ENCODE measurements around the gene ZNF282.
"Not testable (repeated sequence)": the region's sequence is repeated elsewhere in the genome, so short reads cannot be mapped to it uniquely, and the experiment has no call there.

The ZNF282 gene

DNA sequence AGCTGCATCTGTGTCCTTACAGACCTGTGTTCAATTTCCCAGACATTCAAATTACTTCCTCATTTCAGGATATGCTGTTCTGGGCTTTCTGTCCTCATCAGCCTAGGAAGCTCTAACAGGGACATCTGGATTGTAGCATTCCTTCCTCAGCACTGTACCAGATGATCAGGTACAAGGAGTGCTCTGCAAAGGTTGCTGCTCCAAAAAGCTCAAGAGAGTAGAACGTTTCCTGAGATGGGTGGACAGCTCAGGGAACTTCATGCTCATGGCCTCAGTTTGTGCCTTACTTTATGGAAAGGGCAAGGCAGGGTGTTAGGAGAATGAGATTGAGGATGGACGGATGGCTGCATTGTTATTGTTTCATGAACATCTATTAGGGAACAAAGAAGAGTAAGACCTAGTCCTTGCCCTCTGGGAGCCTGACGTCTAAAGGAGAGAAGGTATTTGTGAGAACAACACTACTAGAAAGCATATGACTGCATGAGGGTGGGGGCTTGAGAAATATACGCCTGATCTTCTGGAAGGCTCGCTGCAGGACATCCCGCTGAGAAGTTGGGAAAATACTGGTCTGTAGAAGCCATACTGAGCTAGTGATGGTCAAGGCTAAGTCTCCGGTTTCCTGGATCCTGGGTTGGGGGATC, 33.6 kb downstream of the ZNF282 start:
- Histone ChIP-seq H3K9me3 (ENCODE audit: insufficient read depth, low read depth, low read length) (no peaks in the 10 kb centered on the region), H3K27ac (ENCODE audit: low read length) (no peak overlapping the region), H3K36me3 (ENCODE audit: insufficient read depth, low read depth, low read length) (peaks cover 10% of the 10 kb centered on the region; the same call in 1 of the 2 replicates), H3K4me3 (ENCODE audit: low read length) (no peak overlapping the region), H3K4me1 (ENCODE audit: insufficient read depth, low read length) (no peaks in the 10 kb centered on the region), H3K9ac (ENCODE audit: low read depth, low read length) (no peak overlapping the region), H3K27me3 (ENCODE audit: insufficient read depth, low read length) (no peaks in the 10 kb centered on the region)

DNA sequence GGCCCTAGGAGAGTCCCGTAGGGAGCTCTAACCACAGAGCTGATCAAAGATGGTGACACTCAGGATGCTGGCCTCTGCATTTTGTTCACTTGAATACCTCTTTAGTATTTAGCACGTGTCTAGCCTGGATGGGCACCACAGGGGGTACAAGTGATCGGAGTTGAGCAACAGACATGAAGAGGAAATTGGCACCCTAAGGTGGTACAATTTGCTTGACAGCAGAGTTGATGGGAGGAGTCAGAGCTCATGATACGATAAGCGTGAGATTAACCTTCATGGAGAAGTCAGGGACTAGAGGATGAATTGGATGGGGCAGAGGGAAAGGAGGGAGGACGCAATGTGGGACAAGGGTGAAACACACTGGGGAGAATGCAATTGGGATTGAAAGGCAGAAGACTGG, 34.2 kb downstream of the ZNF282 start:
- Histone ChIP-seq H3K4me3 (ENCODE audit: low read length) (no peak overlapping the region), H3K9me3 (ENCODE audit: insufficient read depth, low read depth, low read length) (no peaks in the 10 kb centered on the region), H3K27ac (ENCODE audit: low read length) (no peak overlapping the region), H3K36me3 (ENCODE audit: insufficient read depth, low read depth, low read length) (peaks cover 10% of the 10 kb centered on the region; the same call in 1 of the 2 replicates), H3K27me3 (ENCODE audit: insufficient read depth, low read length) (no peaks in the 10 kb centered on the region), H3K9ac (ENCODE audit: low read depth, low read length) (no peak overlapping the region), H3K4me1 (ENCODE audit: insufficient read depth, low read length) (no peaks in the 10 kb centered on the region)

DNA sequence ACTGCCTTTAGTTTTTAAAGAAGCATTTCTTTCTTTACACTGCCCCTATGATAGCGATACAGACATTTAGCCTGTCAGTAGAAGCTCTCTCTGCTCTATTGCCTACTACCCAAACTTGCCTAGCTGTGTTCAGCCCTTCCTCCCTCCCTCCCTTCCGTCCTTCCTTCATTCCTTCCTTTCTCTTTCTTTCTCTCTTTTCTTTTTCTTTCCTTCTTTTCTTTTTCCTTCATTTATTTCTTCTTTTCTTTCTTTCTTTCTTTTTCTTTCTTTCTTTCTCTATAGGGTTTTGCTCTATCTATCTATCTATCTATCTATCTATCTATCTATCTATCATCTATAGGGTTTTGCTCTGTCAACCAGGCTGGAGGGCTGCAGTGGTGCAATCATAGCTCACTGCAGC, 37.0 kb downstream of the ZNF282 start:
- H3K9me3 ChIP-seq (ENCODE audit: insufficient read depth, low read depth, low read length), result no peaks in the 10 kb centered on the region
- H3K4me1 ChIP-seq (ENCODE audit: insufficient read depth, low read length), result no peaks in the 10 kb centered on the region
- no peak overlapping the region for H3K27ac ChIP-seq (ENCODE audit: low read length)
- no peaks in the 10 kb centered on the region for H3K36me3 ChIP-seq (ENCODE audit: insufficient read depth, low read depth, low read length)
- H3K27me3 ChIP-seq (ENCODE audit: insufficient read depth, low read length), result no peaks in the 10 kb centered on the region
- no peak overlapping the region for H3K9ac ChIP-seq (ENCODE audit: low read depth, low read length)
- H3K4me3 ChIP-seq (ENCODE audit: low read length), result no peak overlapping the region

DNA sequence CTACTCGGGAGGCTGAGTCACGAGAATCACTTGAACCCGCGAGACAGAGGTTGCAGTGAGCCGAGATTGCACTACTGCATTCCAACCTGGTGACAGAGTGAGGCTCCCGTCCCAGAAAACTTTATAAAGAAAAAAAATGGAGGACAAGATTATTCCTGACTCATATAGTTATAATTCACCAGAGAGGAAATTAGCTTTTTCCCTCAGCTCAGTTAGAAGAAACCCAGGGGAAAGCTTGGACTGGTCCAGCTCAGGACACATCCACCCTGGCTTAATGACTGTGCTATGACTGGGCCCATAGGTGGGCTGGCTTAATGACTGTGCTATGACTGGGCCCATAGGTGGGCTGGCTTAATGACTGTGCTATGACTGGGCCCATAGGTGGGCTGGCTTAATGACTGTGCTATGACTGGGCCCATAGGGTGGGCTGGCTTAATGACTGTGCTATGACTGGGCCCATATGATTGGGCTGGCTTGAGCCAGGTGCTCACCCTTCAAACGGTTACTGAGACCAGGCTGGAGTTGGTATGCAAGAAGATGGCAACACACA, 38.4 kb downstream of the ZNF282 start:
- not testable (repeated sequence) for H3K4me3 ChIP-seq (ENCODE audit: low read length); H3K36me3 ChIP-seq (ENCODE audit: insufficient read depth, low read depth, low read length); H3K9me3 ChIP-seq (ENCODE audit: insufficient read depth, low read depth, low read length); H3K9ac ChIP-seq (ENCODE audit: low read depth, low read length); H3K27me3 ChIP-seq (ENCODE audit: insufficient read depth, low read length); H3K4me1 ChIP-seq (ENCODE audit: insufficient read depth, low read length); H3K27ac ChIP-seq (ENCODE audit: low read length)

DNA sequence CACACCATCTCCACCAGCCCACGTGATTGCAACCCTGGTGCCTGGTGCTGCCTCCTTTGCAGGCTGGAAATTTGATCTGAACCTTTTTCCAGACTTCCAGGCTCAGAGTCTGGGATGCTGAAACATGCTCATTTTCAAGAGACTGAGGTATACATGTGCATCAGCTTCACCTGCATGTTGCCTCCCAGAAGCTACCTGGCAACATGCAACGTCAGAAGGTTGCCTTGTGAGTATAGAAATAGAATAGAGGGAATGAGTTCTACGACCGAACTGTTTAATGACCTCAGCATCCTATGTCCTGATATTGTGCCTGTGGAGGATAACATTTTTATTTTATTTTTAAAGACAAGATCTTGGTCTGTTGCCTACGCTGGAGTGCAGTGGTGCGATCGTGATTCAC, 42.2 kb downstream of the ZNF282 start:
- Histone ChIP-seq H3K9me3 (ENCODE audit: insufficient read depth, low read depth, low read length) (no peaks in the 10 kb centered on the region; the same call in 1 of the 2 replicates), H3K27me3 (ENCODE audit: insufficient read depth, low read length) (peaks cover 4% of the 10 kb centered on the region; the same call in 1 of the 2 replicates), H3K4me3 (ENCODE audit: low read length) (no peak overlapping the region), H3K36me3 (ENCODE audit: insufficient read depth, low read depth, low read length) (no peaks in the 10 kb centered on the region), H3K9ac (ENCODE audit: low read depth, low read length) (no peak overlapping the region), H3K27ac (ENCODE audit: low read length) (no peak overlapping the region), H3K4me1 (ENCODE audit: insufficient read depth, low read length) (peaks cover 5% of the 10 kb centered on the region; the same call in 1 of the 2 replicates)

DNA sequence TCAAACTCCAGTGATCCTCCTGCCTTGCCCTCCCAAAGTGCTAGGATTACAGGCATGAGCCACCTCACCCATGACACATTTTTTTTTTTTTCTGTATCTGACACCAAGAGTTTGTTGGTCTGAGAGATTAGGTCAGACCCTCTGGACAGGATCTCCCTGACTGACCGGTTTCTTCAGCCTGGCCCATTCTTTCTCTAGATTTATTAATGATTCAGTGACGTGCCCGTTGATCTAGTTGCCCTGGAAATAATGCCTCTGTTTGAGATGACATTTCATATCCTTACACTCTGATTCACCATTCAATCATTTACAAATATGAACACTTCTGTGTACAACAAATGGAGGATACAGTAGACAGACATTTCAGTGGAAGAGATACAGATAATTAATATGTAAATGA, 42.7 kb downstream of the ZNF282 start:
- Histone ChIP-seq H3K36me3 (ENCODE audit: insufficient read depth, low read depth, low read length) (no peaks in the 10 kb centered on the region), H3K4me1 (ENCODE audit: insufficient read depth, low read length) (peaks cover 5% of the 10 kb centered on the region; the same call in 1 of the 2 replicates), H3K27me3 (ENCODE audit: insufficient read depth, low read length) (peaks cover 4% of the 10 kb centered on the region; the same call in 1 of the 2 replicates), H3K27ac (ENCODE audit: low read length) (no peak overlapping the region), H3K9me3 (ENCODE audit: insufficient read depth, low read depth, low read length) (no peaks in the 10 kb centered on the region; the same call in 1 of the 2 replicates), H3K9ac (ENCODE audit: low read depth, low read length) (no peak overlapping the region), H3K4me3 (ENCODE audit: low read length) (no peak overlapping the region)

DNA sequence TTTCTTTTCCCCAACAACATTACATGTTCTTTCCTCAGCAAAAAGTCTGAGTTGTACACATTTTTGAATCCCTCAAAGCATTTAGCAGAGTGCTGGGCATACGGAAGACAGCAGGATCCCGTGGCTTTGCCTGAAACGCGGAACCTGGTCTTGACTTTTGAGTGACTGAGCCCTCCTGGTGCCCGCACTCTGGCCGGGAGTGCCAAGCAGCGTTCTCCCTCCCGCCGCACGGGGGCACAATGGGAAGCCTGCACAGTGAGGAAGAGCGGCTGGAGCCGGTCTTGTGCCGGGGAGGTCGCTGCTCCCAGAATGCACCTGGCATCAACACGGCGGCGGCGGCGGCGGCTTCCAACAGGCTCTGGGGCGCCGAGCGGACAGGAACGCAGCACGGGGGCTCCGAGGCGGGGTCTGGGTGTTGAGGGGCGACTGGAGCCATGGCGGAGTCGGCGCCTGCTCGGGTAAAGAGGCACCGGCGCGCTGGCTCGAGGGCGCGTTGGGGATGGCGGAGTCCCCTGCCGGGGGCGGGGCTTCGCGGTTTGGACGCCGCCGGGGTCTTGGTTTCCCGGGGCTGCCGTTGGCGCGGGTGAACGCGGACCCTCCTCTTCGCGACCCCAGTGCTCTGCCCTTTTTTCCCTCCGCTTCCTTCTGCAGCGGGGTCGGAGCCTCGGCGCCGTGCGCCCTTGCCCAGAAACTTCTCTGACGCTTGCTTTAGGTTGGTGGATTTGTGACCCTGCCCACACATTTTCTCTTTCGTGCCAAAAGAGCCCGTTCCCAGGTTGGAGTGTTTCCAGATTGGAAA, 44.2 kb downstream of the ZNF282 start, which contains the start of gene ZNF212:
ZNF212 (plus strand) TSS at position 307 of the 799 bp plus-strand sequence; CDS start at position 435, 128 bp downstream.
- no peaks in the 10 kb centered on the region; the same call in 1 of the 2 replicates for H3K9me3 ChIP-seq (ENCODE audit: insufficient read depth, low read depth, low read length)
- H3K9ac ChIP-seq (ENCODE audit: low read depth, low read length), result peak within 1 kb of the TSS; percentile 95
- H3K27me3 ChIP-seq (ENCODE audit: insufficient read depth, low read length), result peaks cover 4% of the 10 kb centered on the region; the same call in 1 of the 2 replicates
- H3K27ac ChIP-seq (ENCODE audit: low read length), result peak within 1 kb of the TSS; percentile 65
- peaks cover 5% of the 10 kb centered on the region; the same call in 1 of the 2 replicates for H3K4me1 ChIP-seq (ENCODE audit: insufficient read depth, low read length)
- no peaks in the 10 kb centered on the region for H3K36me3 ChIP-seq (ENCODE audit: insufficient read depth, low read depth, low read length)
- peak within 1 kb of the TSS; percentile 100 for H3K4me3 ChIP-seq (ENCODE audit: low read length)

DNA sequence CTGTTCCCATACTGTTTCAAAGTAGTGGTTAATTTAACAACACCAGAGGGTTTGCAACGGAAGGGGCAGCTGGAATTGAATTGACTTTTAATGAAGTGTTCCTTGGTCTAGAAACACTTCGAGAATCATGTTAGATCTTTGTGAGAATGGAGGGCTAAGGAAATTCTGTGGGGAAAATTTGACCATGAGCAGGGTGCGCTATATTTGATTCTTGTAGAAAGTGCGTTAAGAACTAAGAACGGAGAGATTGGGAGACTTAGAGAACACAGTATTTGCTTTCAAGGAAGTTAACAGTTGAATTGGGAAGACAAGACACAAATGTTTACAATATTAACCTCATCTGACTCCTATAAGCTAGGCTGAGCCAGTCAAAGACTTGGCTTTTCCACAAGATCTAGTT, 45.3 kb downstream of the ZNF282 start:
- no peaks in the 10 kb centered on the region for H3K36me3 ChIP-seq (ENCODE audit: insufficient read depth, low read depth, low read length)
- no peaks in the 10 kb centered on the region; the same call in 1 of the 2 replicates for H3K9me3 ChIP-seq (ENCODE audit: insufficient read depth, low read depth, low read length)
- peak overlapping the region; percentile 95; the same call in 1 of the 2 replicates for H3K9ac ChIP-seq (ENCODE audit: low read depth, low read length)

DNA sequence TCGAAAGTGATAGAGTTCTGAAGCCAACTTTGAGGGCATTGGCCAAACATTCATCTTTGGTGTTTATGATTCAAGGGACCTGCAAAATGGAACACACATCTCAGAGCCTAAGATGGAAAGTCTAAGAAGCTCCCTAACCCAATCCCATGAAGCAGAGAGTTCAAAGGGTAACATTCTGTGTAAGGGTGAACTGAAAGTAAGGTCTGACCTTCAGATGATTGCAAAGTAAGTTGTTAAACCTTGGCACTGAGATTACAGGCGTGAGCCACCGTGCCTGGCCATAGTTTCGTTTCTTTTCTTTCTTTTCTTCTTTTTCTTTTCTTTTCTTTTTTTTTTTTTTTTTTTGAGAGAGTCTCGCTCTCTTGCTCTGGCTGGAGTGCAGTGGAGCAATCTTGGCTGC, 46.4 kb downstream of the ZNF282 start:
- H3K27ac ChIP-seq (ENCODE audit: low read length), result no peak overlapping the region
- no peak overlapping the region for H3K4me3 ChIP-seq (ENCODE audit: low read length)
- no peaks in the 10 kb centered on the region for H3K36me3 ChIP-seq (ENCODE audit: insufficient read depth, low read depth, low read length)
- no peak overlapping the region for H3K9ac ChIP-seq (ENCODE audit: low read depth, low read length)
- peaks cover 5% of the 10 kb centered on the region; the same call in 1 of the 2 replicates for H3K4me1 ChIP-seq (ENCODE audit: insufficient read depth, low read length)
- H3K27me3 ChIP-seq (ENCODE audit: insufficient read depth, low read length), result peaks cover 4% of the 10 kb centered on the region; the same call in 1 of the 2 replicates
- H3K9me3 ChIP-seq (ENCODE audit: insufficient read depth, low read depth, low read length), result no peaks in the 10 kb centered on the region; the same call in 1 of the 2 replicates

More for the DNA sequence above, 45.3 kb downstream of the ZNF282 start:
- no peak overlapping the region for H3K27ac ChIP-seq (ENCODE audit: low read length)
- H3K4me3 ChIP-seq (ENCODE audit: low read length), result peak overlapping the region; percentile 100
- peaks cover 4% of the 10 kb centered on the region; the same call in 1 of the 2 replicates for H3K27me3 ChIP-seq (ENCODE audit: insufficient read depth, low read length)
- peaks cover 5% of the 10 kb centered on the region; the same call in 1 of the 2 replicates for H3K4me1 ChIP-seq (ENCODE audit: insufficient read depth, low read length)

DNA sequence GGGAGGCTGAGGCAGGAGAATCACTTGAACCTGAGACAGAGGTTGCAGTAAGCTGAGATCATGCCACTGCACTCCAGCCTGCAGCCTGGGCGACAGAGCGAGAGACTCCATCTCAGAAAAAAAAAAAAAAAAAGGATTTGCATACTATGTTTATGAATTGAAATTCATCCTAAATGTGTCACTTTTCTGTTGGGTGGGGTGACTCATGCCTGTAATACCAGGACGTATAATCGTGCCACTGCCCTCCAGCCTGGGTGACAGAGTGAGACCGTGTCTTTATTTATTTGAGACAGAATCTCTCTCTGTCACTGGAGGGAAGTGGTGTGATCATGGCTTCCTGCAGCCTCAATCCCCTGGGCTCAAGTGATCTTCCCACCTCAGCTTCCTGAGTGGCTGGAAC, 49.9 kb downstream of the ZNF282 start:
- Histone ChIP-seq H3K9me3 (ENCODE audit: insufficient read depth, low read depth, low read length) (no peaks in the 10 kb centered on the region; the same call in 1 of the 2 replicates), H3K4me3 (ENCODE audit: low read length) (no peak overlapping the region), H3K9ac (ENCODE audit: low read depth, low read length) (no peak overlapping the region), H3K4me1 (ENCODE audit: insufficient read depth, low read length) (peaks cover 5% of the 10 kb centered on the region; the same call in 1 of the 2 replicates), H3K27me3 (ENCODE audit: insufficient read depth, low read length) (no peaks in the 10 kb centered on the region), H3K27ac (ENCODE audit: low read length) (no peak overlapping the region), H3K36me3 (ENCODE audit: insufficient read depth, low read depth, low read length) (no peaks in the 10 kb centered on the region)

DNA sequence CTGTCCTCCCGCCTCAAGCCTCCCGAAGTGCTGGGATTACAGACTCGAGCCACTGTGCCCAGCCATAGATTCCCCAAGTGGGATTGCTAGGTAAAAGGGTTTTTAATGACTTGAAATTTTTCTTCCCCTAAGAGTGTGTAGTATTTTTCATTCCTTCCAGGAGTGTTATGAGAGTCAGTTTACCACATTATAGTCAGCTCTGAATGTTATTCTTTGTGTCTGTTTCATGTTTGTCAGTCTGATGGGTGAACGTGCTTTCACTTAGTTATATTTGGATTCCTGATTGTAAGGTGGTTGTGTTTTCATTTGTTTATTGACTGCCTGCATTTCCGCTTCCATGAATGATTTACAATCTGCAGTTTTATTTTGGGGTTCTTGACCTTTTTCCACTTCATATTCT, 50.4 kb downstream of the ZNF282 start:
- Histone ChIP-seq H3K27me3 (ENCODE audit: insufficient read depth, low read length) (no peaks in the 10 kb centered on the region), H3K36me3 (ENCODE audit: insufficient read depth, low read depth, low read length) (peaks cover 4% of the 10 kb centered on the region; the same call in 1 of the 2 replicates), H3K9ac (ENCODE audit: low read depth, low read length) (no peak overlapping the region), H3K4me3 (ENCODE audit: low read length) (no peak overlapping the region), H3K9me3 (ENCODE audit: insufficient read depth, low read depth, low read length) (no peaks in the 10 kb centered on the region; the same call in 1 of the 2 replicates), H3K27ac (ENCODE audit: low read length) (no peak overlapping the region), H3K4me1 (ENCODE audit: insufficient read depth, low read length) (peaks cover under 1% of the 10 kb centered on the region; the same call in 1 of the 2 replicates)
